Epithelial cell of proximal tubule (primary cell): Measurements from ENCODE around the gene BCL7C. TPM values are rescaled to one million over a fixed set of nuclear protein-coding genes. Genes with fewer than 3 reads are reported as not detected.
"Not testable (repeated sequence)": the region's sequence is repeated elsewhere in the genome, so short reads cannot be mapped to it uniquely, and the experiment has no call there.

Source experiments
- DNase-seq: peaks from one replicate; pipeline ENCODE4 v3.0.0-alpha.2; 2011; ENCODE audit warnings: low read depth
- H3K4me3 ChIP-seq: 2 replicates; pipeline ENCODE4 v1.5.1; 2011; ENCODE audit warnings: low read depth, mild to moderate bottlenecking, low read length
- total RNA-seq: library from RNA; depleted of rRNA; stranded (reverse); fragments of >200 nt; gene quantifications from 2 replicates; pipeline ENCODE4 v1.2.3, GENCODE V29; 2015
- TF ChIP-seq, protein P1 (sequence below): conservative IDR thresholded peaks from 2 replicates; pipeline ENCODE4 v1.5.1; 2012; ENCODE audit warnings: low read depth, mild to moderate bottlenecking, low read length

The BCL7C gene
- total RNA-seq, 1 donor from 2014 or later: 57.6 TPM

DNA sequence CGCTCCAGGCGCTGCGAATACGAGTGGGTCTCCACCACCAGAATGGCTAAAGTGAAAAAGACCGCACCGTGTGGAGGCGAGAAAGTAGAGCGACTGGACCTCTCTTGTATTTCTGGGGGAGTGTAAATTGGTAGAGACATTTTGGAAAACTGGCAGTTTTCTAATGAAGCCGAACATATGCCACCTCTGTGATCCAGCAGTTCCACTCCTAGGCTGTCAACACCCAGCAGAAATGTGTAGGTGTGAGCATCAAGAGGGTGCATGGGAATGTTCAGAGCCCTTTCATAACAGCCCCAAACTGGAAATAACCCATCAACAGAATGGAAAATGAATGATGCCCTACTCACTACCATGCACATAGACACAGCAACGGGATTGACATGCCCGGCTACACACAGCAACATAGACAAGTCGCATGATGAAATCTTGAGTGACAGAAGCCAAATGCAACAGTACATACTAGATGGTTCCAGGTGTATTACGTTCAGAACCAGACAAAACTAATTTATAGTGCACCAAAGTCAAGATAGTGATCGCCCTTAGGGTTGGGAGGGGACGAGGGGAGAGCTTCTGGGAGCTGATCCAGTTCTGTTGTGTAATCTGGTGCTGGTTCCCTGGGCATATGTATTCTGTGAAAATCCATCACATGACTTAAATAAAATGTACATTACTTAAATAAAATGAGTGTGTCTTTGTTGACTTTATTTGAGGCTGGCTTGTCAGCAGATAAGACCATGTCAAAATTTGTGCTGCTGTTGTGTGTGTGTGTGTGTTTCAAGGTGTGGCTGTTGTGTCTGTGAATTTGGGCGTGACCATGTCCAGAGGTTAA lies 877 bp upstream of the BCL7C start:
- TF ChIP-seq, protein P1, sequence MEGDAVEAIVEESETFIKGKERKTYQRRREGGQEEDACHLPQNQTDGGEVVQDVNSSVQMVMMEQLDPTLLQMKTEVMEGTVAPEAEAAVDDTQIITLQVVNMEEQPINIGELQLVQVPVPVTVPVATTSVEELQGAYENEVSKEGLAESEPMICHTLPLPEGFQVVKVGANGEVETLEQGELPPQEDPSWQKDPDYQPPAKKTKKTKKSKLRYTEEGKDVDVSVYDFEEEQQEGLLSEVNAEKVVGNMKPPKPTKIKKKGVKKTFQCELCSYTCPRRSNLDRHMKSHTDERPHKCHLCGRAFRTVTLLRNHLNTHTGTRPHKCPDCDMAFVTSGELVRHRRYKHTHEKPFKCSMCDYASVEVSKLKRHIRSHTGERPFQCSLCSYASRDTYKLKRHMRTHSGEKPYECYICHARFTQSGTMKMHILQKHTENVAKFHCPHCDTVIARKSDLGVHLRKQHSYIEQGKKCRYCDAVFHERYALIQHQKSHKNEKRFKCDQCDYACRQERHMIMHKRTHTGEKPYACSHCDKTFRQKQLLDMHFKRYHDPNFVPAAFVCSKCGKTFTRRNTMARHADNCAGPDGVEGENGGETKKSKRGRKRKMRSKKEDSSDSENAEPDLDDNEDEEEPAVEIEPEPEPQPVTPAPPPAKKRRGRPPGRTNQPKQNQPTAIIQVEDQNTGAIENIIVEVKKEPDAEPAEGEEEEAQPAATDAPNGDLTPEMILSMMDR: no peak
- peak overlapping the region; percentile 88 for H3K4me3 ChIP-seq
- DNase-seq: no peak

DNA sequence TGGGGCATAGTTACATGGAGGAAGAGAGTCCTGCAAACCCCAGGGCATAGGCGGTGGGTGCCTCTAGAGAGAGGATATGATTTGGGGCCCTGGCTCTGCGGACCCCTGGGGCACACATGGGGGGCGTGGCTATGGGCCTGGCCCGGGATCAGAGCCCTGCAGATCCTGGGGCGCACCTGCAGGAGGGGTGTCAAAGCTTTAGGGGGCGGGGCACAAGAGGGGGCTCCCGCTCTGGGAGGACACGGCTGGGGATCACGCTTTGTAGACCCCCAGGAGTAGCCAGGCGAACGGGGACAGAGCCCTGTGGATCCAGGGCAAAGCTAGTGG lies 497 bp downstream of the BCL7C start:
- TF ChIP-seq, protein P1: no peak
- peak overlapping the region; percentile 88 for H3K4me3 ChIP-seq
- no peak for DNase-seq

DNA sequence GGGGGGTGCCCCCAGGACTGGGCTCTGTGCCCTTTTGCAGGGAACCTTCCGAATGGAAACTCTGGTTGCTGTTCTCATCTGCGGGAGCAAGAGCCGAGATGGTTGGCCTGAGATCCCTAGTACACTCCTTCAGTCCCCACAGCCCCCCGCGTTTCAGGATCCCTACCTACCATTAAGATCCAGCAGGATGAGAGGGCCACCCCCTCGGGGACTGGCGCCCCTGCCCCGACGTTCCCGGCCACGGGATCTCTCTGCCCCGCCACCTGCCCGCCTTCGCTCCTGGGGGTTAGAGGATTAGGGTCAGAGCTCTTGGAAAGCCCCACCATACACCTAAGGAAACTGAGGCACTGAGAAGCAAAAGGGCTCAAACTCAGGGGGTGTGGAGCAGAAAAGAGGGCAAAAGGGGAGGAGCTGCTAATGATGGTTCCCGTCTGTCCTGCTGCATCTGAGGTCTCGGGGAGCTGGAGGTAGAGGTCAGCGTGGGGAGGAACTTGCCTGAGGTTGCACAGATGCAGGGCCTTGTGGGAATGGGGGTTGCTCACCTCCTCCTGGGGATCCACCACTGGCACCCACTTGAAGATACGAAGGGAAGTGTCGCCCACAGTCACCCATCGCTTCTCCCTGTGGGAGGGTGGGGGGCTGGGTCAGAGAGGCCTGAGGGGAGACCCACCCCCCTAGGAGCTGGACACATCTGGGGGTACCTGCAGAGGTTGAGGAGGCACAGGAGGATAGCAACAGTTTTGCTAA lies 1.0 kb downstream of the BCL7C start:
- TF ChIP-seq, protein P1: no peak
- H3K4me3 ChIP-seq: peak overlapping the region; percentile 88
- no peak for DNase-seq

DNA sequence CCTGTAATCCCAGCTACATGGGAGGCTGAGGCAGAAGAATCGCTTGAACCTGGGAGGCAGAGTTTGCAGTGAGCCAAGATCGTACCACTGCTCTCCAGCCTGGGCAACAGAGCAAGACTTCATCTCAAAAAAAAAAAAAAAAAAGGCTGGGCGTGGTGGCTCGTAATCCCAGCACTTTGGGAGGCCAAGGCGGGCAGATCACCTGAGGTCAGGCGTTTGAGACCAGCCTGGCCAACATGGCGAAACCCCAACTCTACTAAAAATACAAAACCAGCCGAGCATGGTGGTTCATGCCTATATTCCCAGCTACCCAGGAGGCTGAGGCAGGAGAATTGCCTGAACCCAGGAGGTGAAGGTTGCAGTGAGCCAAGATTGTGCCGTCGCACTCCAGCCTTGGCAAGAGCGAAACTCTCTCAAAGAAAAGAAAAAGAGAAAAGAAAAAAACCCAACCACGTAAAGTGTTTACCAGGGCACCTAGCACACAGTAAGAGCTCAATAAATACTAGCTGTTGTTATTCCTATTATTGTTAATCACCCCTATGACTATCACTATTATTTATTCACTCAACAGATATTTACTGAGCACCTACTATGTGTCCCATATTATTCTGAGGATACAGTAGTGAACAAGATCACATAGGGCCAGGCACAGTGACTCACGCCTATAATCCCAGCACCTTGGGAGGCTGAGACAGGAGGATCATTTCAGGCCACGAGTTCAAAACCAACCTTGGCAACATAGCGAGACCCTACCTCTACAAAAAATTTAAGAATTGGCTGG lies 2.6 kb downstream of the BCL7C start:
- H3K4me3 ChIP-seq, DNase-seq: not testable (repeated sequence)

DNA sequence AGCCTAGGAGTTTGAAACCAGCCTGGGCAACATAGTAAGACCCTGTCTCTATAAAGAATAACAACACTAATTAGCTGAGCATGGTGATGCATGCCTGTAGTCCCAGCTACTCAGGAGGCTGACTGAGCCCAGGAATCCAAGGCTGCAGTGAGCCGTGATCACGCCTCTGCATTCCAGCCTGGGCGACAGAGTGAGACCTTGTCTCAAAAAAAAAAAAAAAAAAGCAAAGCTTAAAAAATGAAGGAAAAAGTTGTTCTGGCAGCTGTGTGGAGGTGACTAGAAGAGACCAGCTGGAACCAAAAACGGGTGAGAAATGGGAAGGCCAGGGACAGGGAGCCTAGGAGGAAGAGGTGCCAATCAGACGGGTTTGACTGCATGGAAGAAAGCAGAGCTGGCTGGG lies 4.2 kb downstream of the BCL7C start:
- DNase-seq: no peak
- TF ChIP-seq, protein P1: no peak
- H3K4me3 ChIP-seq: no peak overlapping the region

DNA sequence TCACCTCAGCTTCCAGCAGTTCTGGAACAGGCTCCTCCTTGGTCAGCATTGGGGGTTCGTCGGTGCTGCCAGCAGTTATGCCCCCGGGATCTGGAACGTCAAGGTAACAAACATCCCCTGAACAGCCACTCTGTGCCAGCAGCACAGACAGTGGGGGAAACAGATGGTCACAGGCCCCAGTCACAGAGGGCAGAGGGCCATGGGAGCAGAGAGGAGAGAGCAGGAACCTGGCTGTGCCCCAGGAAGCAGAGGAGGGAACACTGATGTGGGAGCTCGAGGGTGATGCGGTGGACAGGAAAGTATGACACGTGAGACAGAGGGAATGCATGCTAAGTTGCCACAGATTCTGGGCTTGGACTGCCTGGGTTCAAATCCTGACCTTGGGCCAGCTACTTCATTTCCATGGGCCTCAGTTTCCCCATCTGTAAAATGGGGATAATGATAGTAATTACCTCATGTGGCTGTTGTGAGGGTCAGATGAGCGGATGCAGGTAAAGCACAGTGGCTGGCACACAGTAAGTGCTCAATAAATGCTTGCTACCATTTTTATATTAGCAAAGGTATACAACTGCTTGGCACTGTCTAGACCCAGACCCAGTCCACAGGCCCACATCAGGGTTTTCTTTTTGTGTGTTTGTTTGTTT lies 4.9 kb downstream of the BCL7C start:
- TF ChIP-seq, protein P1: no peak
- DNase-seq: no peak
- H3K4me3 ChIP-seq: no peak overlapping the region

DNA sequence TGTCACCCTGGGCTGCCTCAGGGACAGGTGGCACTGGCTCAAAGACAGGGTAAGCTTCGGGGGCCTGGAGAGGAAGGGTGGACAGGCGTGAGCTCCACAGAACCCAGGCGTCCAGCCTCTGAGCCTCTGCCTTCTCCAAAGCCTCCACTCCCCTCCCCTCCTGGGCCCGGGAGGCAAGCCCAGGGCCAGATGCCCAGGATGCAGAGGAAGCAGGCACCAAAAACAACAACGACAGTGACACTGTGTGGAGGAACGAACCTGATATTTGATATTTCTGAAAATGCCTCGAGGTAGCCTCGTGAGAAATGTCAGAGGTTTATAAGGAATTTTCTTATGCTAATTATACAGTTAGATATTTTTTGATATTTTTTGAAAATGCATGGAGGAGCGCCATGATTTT lies 6.0 kb downstream of the BCL7C start:
- DNase-seq: no peak
- TF ChIP-seq, protein P1: no peak
- H3K4me3 ChIP-seq: no peak overlapping the region
